Natural killer cell (primary cell): ENCODE measurements around the gene CBFA2T3. TPM values are rescaled to one million over a fixed set of nuclear protein-coding genes. Genes with fewer than 3 reads are reported as not detected.

ENCODE experiments used
- ATAC-seq, 3 donors: fragments of 150-1000 bp in 2 of 3; fragments of 200-7000 bp in 1 of 3; cut with Tn5 transposase; 1 replicate in 1 of 3; 2 replicates in 2 of 3; pipeline ENCODE4 v1.10.0; 2021; ENCODE audit warnings: mild to moderate bottlenecking in 2 of 3, moderate library complexity in 2 of 3
- DNase-seq, 2 donors: peaks; one replicate each; pipeline versions ENCODE4 v3.0.0 to v3.0.0-alpha.2; 2013 to 2021; ENCODE audit warnings: mixed read lengths in 1 of 2
- H3K27ac ChIP-seq: one replicate; pipeline ENCODE4 v1.5.1; 2013; ENCODE audit warnings: mild to moderate bottlenecking, low read length
- H3K27me3 ChIP-seq: one replicate; pipeline ENCODE4 v1.6.1; 2013; ENCODE audit warnings: low read length; ENCODE audit not compliant: control insufficient read depth, insufficient read depth
- H3K36me3 ChIP-seq: one replicate; pipeline ENCODE4 v1.6.1; 2013; ENCODE audit warnings: low read length; ENCODE audit not compliant: control insufficient read depth, insufficient read depth
- H3K4me1 ChIP-seq: one replicate; pipeline ENCODE4 v1.6.1; 2013; ENCODE audit warnings: low read length; ENCODE audit not compliant: control insufficient read depth, insufficient read depth
- H3K4me3 ChIP-seq: one replicate; pipeline ENCODE4 v1.5.1; 2013; ENCODE audit warnings: low read length
- H3K9me3 ChIP-seq: one replicate; pipeline ENCODE4 v1.6.1; 2013; ENCODE audit warnings: low read length; ENCODE audit not compliant: control insufficient read depth, insufficient read depth
- H3K27ac Mint-ChIP-seq, 2 donors: one replicate each; pipeline ENCODE4 v1.8.0; 2022; ENCODE audit warnings: mild to moderate bottlenecking in 2 of 2, mixed read lengths in 2 of 2, moderate library complexity in 1 of 2
- H3K27me3 Mint-ChIP-seq, 2 donors: one replicate each; pipeline ENCODE4 v1.8.0; 2022; ENCODE audit warnings: low read depth in 2 of 2, mixed read lengths in 2 of 2
- H3K36me3 Mint-ChIP-seq: one replicate; pipeline ENCODE4 v1.8.0; 2022; ENCODE audit warnings: mixed read lengths
- H3K4me1 Mint-ChIP-seq, 2 donors: one replicate each; pipeline ENCODE4 v1.8.0; 2022; ENCODE audit warnings: mixed read lengths in 2 of 2
- H3K4me3 Mint-ChIP-seq: one replicate; pipeline ENCODE4 v1.8.0; 2022; ENCODE audit warnings: mild to moderate bottlenecking, moderate library complexity, mixed read lengths
- H3K9me3 Mint-ChIP-seq, 2 donors: one replicate each; pipeline ENCODE4 v1.8.0; 2022; ENCODE audit warnings: mixed read lengths in 2 of 2
- CTCF ChIP-seq: fragments of 200-600 bp; IDR thresholded peaks from one replicate; pipeline ENCODE4 v1.8.0; 2022; ENCODE audit warnings: antibody characterized with exemption
- WGBS: methylation state at CpG from one replicate; pipeline ENCODE4 v1.1.7; 2013; ENCODE audit warnings: missing lambda C conversion rate; ENCODE audit not compliant: insufficient coverage; 5-methylcytosine and 5-hydroxymethylcytosine counted together
- intact Hi-C: fragments of 100-400 bp; cut with micrococcal nuclease; formaldehyde crosslinking; loops from one replicate; pipeline ENCODE4 v1.14.2; 2022
- total RNA-seq, 4 donors: library from RNA; stranded (reverse); fragments of 120-200 nt in 1 of 4; gene quantifications; one replicate each; pipeline versions ENCODE4 v1.2.3 to v1.2.4, GENCODE V29; 2013 to 2022

Gene CBFA2T3
- 1 to 10 TPM; 2.5 to 7.8 (median 4.2) TPM for total RNA-seq
- total RNA-seq (2013) = 6.6 TPM

GRCh38 chr16:88977018-88977811, at the start of gene CBFA2T3:
Gene CBFA2T3, minus strand, starts transcription at chr16:88977207. Its CDS starts 400 bp downstream, at chr16:88976807.
- H3K36me3 ChIP-seq = no peaks in the 10 kb centered on the region
- peaks cover 6 to 24% of the 10 kb centered on the region in 2 donors for H3K4me1 Mint-ChIP-seq
- WGBS = 36% methylated on average over 32 of the region's 32 CpGs
- peak in 2 of 3 donors; percentile 29 to 36 for ATAC-seq
- peaks cover 6 to 32% of the 10 kb centered on the region in 2 donors for H3K27me3 Mint-ChIP-seq
- no peak within 1 kb of the TSS for H3K27ac Mint-ChIP-seq
- no peaks in the 10 kb centered on the region for H3K36me3 Mint-ChIP-seq
- TF ChIP-seq CTCF = no peak
- DNase-seq = no peak
- no peaks in the 10 kb centered on the region for H3K9me3 ChIP-seq
- intact Hi-C loops = no loop called here
- H3K4me1 ChIP-seq = peaks cover 76% of the 10 kb centered on the region
- H3K4me3 ChIP-seq = peak within 1 kb of the TSS; percentile 35
- H3K27me3 ChIP-seq = peaks cover 11% of the 10 kb centered on the region
- H3K4me3 Mint-ChIP-seq = peak within 1 kb of the TSS; percentile 25
- H3K9me3 Mint-ChIP-seq = no peaks in the 10 kb centered on the region
- peak within 1 kb of the TSS; percentile 6 for H3K27ac ChIP-seq

- no peaks in the 10 kb centered on the region for H3K27me3 ChIP-seq
- H3K27ac ChIP-seq = peak overlapping the region; percentile 52
- peaks cover 3 to 8% of the 10 kb centered on the region in 2 donors for H3K9me3 Mint-ChIP-seq
- no peak overlapping the region for H3K4me3 Mint-ChIP-seq
- ATAC-seq (peak; percentile 90 to 95 (median 91)), DNase-seq (peak; percentile 29 to 81)
- H3K4me1 Mint-ChIP-seq = peaks cover 14 to 20% of the 10 kb centered on the region in 2 donors
- H3K9me3 ChIP-seq = peaks cover 8% of the 10 kb centered on the region
- H3K27ac Mint-ChIP-seq = peak overlapping the region; percentile 81 to 82
- 14% methylated on average over 4 of the region's 5 CpGs for WGBS
- no peak for TF ChIP-seq CTCF
- H3K27me3 Mint-ChIP-seq = peaks cover 0 to 4% of the 10 kb centered on the region in 2 donors
- peaks cover 10% of the 10 kb centered on the region for H3K4me1 ChIP-seq
- peaks cover 16% of the 10 kb centered on the region for H3K36me3 Mint-ChIP-seq
- intact Hi-C loops = no loop called here
- H3K36me3 ChIP-seq = no peaks in the 10 kb centered on the region
- no peak overlapping the region for H3K4me3 ChIP-seq
Observed at GRCh38 chr16:89026121-89026612, 49.2 kb upstream of the CBFA2T3 start.

- Mint-ChIP-seq H3K4me3 (no peak overlapping the region), H3K4me1 (peaks cover 14 to 20% of the 10 kb centered on the region in 2 donors), H3K27me3 (peaks cover 0 to 4% of the 10 kb centered on the region in 2 donors), H3K27ac (peak overlapping the region; percentile 81 to 82), H3K36me3 (peaks cover 16% of the 10 kb centered on the region), H3K9me3 (peaks cover 3 to 8% of the 10 kb centered on the region in 2 donors)
- no peaks in the 10 kb centered on the region for H3K36me3 ChIP-seq
- H3K4me1 ChIP-seq = peaks cover 10% of the 10 kb centered on the region
- intact Hi-C loops = no loop called here
- DNase-seq (no peak), ATAC-seq (no peak)
- H3K27me3 ChIP-seq = no peaks in the 10 kb centered on the region
- H3K9me3 ChIP-seq = peaks cover 8% of the 10 kb centered on the region
- no peak overlapping the region for H3K4me3 ChIP-seq
- TF ChIP-seq CTCF = no peak
- H3K27ac ChIP-seq = peak overlapping the region; percentile 52
- 92% methylated on average over 3 of the region's 4 CpGs for WGBS
Observed at GRCh38 chr16:89025636-89026035, 48.6 kb upstream of the CBFA2T3 start.
